Measurements from ENCODE around the gene MYO5A. TPM values are rescaled to one million over a fixed set of nuclear protein-coding genes. Genes with fewer than 3 reads are reported as not detected.
"Not testable (repeated sequence)": the region's sequence is repeated elsewhere in the genome, so short reads cannot be mapped to it uniquely, and the experiment has no call there.

MYO5A gene
- total RNA-seq, 1 donor from 2014 or later, result 11.4 TPM

DNA sequence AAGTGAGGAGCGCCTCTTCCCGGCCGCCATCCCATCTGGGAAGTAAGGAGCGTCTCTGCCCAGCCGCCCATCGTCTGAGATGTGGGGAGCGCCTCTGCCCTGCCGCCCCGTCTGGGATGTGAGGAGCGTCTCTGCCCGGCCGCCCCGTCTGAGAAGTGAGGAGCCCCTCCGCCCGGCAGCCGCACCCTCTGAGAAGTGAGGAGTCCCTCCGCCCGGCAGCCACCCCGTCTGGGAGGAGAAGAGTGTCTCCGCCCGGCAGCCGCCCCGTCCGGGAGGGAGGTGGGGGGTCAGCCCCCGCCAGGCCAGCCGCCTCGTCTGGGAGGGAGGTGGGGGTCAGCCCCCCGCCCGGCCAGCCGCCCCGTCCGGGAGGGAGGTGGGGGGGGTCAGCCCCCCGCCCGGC is 242.7 kb downstream of the MYO5A start:
- DNase-seq (ENCODE audit: low spot score); intact Hi-C loops (cut with DNase I): not testable (repeated sequence)

- intact Hi-C loops (cut with DNase I), result no loop called here
- DNase-seq (ENCODE audit: low spot score), result no peak
Observed at GRCh38 chr15:52284164-52284563, 244.5 kb downstream of the MYO5A start.

- intact Hi-C loops (cut with DNase I), result no loop called here
- no peak for DNase-seq (ENCODE audit: low spot score)
Observed at GRCh38 chr15:52283281-52283680, 245.4 kb downstream of the MYO5A start.

DNA sequence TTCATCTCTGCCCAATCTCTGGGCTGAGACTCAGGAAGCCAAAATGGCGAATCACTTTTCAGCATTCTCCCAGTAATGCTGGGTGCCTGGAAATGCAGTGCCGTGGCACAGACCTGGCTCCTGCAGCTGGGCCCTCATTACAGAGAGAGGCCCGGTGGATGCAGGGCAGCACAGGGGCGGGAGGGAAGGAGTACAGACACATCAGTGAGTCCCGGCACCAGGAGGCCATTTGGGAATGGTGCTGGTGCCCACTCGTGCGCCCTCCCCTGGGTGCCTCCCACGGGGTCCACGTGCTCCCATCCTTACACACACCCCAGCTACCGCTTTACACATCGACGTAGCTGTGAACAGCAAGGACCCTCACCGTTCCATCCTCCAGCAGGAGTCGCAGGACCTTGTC is 246.3 kb downstream of the MYO5A start:
- intact Hi-C loops (cut with DNase I), result no loop called here
- DNase-seq (ENCODE audit: low spot score), result no peak

- DNase-seq (ENCODE audit: low spot score), result no peak
- intact Hi-C loops (cut with DNase I), result no loop called here
Observed at GRCh38 chr15:52281085-52282035, 247.3 kb downstream of the MYO5A start.

DNA sequence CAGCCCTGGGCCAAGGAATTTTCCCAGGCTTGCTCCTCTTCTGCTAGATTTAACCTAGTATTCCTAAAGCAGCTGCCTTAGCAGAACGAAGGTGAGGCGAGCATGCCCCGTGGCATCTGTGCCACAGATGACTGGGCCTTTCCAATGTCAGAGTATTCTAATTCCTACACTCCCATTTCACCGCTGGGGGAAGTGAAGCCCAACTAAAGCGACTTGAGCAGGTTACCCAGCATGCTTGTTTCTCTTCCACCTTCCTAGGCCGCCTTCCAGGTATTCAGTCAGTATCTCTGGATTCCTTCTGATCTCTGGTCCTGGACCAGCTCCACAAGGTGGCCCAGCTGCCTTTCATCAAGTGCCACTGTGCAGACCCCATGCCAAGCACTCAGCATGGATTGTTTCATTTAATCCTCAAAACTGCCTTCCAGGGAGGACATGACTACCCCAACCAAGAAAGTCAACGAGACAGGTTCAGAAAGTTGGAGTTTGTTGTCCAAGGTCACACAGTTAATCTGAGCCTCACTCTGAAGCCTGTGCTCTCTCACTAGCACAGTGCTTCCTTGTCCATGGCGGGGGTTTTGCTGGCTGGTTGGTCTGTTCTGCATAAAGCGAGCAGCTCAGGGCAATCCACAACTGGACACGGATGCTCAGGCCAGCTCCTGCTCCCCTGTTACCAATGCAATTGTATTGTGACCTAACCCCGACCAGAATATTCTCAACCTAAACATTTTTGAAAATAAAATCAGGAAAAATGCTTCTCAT is 248.2 kb downstream of the MYO5A start:
- DNase-seq (ENCODE audit: low spot score), result no peak
- intact Hi-C loops (cut with DNase I), result no loop called here

- intact Hi-C loops (cut with DNase I), result no loop called here
- DNase-seq (ENCODE audit: low spot score), result no peak
Observed at GRCh38 chr15:52278636-52279367, 249.9 kb downstream of the MYO5A start.

DNA sequence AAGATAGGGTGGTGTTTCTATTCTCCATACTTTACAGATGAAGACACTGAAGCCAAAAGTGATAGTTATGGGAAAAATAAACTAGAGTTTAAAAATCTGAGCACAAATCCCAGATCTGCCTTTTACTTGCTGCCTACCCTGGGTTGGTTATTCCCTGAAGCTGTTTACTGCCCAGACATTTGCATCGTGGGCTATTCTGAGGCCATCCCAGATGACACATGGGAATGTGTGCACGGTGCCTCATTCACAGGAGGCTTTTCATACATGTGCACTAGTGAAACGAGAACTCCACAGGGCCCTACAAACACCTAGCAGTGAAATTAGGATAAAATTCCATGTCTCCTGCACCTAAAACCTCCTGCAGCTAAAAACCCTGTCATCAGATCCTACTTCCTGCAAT is 250.5 kb downstream of the MYO5A start:
- no peak for DNase-seq (ENCODE audit: low spot score)
- intact Hi-C loops (cut with DNase I), result no loop called here

DNA sequence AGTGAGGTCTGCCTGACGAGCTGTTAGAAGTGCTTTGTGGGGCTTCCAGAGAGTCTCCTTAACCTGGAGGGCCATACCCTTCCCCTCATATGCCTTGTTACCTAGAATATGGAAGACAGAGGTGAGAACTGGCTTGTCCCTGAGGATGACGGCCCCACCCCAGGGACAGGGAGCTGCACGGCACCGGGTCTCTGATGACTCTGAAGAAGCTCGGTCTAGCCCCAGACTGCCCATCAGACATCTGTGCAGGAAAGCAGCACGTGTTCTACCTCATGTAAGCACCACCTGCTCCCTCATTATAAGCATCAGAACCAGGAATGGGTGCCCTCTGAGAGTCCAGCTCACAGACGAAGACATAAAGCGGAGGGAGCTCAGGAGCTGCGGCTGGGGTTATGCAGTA is 251.1 kb downstream of the MYO5A start:
- no peak for DNase-seq (ENCODE audit: low spot score)

GRCh38 chr15:52276256-52276770 is 252.4 kb downstream of the MYO5A start:
- no peak for DNase-seq (ENCODE audit: low spot score)
- intact Hi-C loops (cut with DNase I), result no loop called here

More for the DNA sequence above, 251.1 kb downstream of the MYO5A start:
- intact Hi-C loops (cut with DNase I), result no loop called here

DNA sequence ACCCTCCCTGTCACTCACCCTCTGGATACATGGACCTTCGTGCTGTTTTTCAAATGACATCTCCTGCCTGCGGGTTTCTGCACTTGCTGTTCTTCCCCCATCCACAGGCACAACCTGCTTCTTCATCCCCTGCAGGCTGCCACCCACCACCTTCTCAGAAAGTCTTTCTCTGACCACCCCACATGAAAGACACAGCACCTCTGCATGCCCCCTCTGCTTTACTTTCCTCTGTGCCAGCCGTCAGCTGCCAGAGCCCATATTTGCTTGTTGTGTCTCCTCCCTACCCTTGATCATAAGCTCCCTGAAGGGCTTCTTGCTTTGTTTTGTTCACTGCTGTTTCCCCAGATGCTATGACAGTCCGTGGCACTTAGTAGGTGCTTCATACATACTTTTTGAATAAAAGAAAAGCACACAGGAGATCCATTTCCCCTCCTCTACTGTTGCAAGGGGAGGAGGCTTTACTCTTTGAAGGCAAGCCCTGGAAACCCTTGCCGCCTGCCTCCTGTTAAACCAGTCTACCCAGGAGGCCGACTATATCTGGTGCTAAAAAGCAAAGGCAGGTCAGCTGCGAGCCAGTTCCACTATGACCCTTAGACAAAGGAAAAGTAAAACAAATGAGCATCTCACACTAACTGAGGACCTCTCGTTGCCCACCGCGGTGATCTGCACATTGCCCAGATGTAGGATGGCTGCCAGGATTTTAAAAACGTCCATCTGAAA is 265.0 kb downstream of the MYO5A start:
- DNase-seq (ENCODE audit: low spot score), result no peak
- intact Hi-C loops (cut with DNase I), result no loop called here

GRCh38 chr15:52262364-52262763 is 266.3 kb downstream of the MYO5A start:
- DNase-seq (ENCODE audit: low spot score), result no peak
- intact Hi-C loops (cut with DNase I), result no loop called here

DNA sequence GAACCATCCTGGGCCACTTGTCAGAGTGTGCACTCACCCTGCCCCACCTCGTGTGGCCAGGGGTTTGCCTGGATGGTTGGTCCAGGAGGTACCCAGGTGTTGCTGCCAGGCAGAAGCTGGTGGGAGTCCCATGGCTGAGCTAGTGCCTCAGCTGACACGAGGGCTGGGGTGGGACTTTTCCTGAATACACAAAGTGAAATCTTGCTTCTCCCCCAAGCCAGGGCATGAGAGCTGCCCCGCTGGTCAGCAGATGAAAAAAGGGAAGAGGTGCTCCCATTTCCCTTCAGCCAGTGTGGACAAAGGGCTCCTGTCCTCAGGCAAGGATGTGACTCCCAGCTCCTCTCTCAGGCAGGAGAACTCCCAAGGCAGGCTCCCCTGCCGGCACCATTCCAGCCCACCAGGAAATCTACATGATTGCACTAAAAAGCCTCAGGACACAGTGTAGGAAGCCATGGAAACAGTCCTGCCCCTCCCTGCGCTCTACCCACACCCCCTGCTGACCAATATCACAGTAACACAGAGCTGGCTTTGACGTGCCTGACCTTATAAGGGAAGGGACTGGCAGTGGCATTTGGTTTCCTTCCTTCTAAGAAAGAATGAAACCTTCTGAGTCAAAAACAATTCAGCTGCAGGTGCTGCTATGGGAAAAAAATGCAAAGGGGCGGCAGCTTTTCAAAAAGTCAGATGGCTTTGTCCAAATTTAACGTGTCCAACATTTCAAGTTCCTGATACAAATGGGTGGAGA is 267.0 kb downstream of the MYO5A start:
- intact Hi-C loops (cut with DNase I), result no loop called here
- no peak for DNase-seq (ENCODE audit: low spot score)

- DNase-seq (ENCODE audit: low spot score), result no peak
- intact Hi-C loops (cut with DNase I), result no loop called here
Observed at GRCh38 chr15:52261026-52261425, 267.7 kb downstream of the MYO5A start.

GRCh38 chr15:52259503-52259902 is 269.2 kb downstream of the MYO5A start:
- no peak for DNase-seq (ENCODE audit: low spot score)
- intact Hi-C loops (cut with DNase I), result no loop called here

- intact Hi-C loops (cut with DNase I), result no loop called here
- DNase-seq (ENCODE audit: low spot score), result no peak
Observed at GRCh38 chr15:52258461-52258860, 270.2 kb downstream of the MYO5A start.

GRCh38 chr15:52257734-52258062 is 271.0 kb downstream of the MYO5A start:
- intact Hi-C loops (cut with DNase I), result loop anchor here (2.0 kb wide), 1 partner anchor 311 kb away; the partner anchor contains the start of gene ARPP19
- no peak for DNase-seq (ENCODE audit: low spot score)
